ENCODE measurements around the gene UVRAG. TPM values are rescaled to one million over a fixed set of nuclear protein-coding genes. Genes with fewer than 3 reads are reported as not detected.

The UVRAG gene
- total RNA-seq, 1 experiment from 2014 or later, result 31.3 TPM

DNA sequence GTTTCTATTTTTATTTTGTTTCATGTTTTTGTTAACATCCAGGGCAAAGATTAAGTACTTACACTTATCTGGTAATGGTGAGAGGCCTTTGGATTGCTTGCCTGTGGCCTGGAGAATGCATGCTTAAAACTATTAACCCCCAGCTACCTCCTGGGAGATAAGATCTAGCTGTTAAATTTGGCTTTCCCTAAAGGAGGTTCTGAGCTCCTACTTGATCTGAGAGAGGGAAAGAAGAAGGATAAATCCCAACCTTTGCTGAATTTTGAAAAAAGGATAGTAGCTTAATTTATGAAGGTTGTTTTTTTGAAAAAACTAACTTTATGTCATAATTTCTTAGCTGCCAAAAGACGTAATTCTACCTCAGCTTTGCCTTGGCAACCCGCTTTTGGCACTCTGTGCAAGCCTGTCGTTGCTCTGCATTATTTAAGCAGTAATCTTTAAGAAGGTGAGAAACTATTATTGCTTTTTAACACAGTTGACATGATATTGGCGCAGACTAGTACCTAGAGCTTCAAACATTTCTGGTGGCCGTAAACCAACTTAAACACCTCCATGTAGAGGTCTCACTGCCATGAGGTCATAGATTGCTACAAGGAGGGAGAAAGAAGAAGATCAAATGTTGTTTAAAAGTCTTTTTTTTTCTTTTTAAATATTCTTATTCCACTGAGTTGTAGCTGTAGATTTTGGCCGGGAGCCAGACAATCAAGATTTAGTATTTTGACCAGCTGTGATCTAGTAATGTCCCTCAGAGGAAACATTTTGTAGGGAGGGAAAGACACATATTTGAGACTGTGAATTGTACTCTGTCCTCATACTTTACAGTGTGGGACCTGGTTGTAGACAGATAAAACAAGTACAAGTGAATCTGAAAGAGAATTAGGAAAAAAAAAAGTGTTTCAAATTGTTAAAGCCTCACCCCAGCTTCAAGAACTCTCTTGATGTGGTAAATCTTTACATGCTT is 316.9 kb downstream of the UVRAG start:
- no peaks in the 10 kb centered on the region for H3K36me3 ChIP-seq (ENCODE audit: control insufficient read depth, insufficient read depth, low read length)
- no peak for DNase-seq
- TF ChIP-seq, protein P1, sequence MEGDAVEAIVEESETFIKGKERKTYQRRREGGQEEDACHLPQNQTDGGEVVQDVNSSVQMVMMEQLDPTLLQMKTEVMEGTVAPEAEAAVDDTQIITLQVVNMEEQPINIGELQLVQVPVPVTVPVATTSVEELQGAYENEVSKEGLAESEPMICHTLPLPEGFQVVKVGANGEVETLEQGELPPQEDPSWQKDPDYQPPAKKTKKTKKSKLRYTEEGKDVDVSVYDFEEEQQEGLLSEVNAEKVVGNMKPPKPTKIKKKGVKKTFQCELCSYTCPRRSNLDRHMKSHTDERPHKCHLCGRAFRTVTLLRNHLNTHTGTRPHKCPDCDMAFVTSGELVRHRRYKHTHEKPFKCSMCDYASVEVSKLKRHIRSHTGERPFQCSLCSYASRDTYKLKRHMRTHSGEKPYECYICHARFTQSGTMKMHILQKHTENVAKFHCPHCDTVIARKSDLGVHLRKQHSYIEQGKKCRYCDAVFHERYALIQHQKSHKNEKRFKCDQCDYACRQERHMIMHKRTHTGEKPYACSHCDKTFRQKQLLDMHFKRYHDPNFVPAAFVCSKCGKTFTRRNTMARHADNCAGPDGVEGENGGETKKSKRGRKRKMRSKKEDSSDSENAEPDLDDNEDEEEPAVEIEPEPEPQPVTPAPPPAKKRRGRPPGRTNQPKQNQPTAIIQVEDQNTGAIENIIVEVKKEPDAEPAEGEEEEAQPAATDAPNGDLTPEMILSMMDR (IDR thresholded peaks at IDR 0.05; ENCODE audit: insufficient read depth in 1 of 2, low read depth in 1 of 2, low read length in 1 of 2, severe bottlenecking in 1 of 2, unreplicated experiment in 1 of 2), result no peak
- H3K9me3 Mint-ChIP-seq (ENCODE audit: unreplicated experiment), result no peaks in the 10 kb centered on the region
- no peak overlapping the region for H3K4me3 Mint-ChIP-seq (ENCODE audit: unreplicated experiment)
- no peak overlapping the region for H3K27ac Mint-ChIP-seq (ENCODE audit: unreplicated experiment)
- H3K4me3 ChIP-seq (ENCODE audit: low read depth, low read length), result no peak overlapping the region
- H3K9me3 ChIP-seq, result no peaks in the 10 kb centered on the region
- H3K27me3 Mint-ChIP-seq (ENCODE audit: insufficient read depth, unreplicated experiment), result no peaks in the 10 kb centered on the region
- no peaks in the 10 kb centered on the region for H3K27me3 ChIP-seq (replicated peaks; ENCODE audit: control insufficient read depth, insufficient read depth, low read length)
- no TSS peak for BruUV-seq (replicated peaks)
- CTCF ChIA-PET, result interaction anchor here (0.6 to 0.7 kb wide), 2 partner anchors 76 to 174 kb away, joined by 3 to 7 read pairs; no protein-coding TSS in a partner anchor
- POLR2A ChIA-PET, result no interaction called here
- H3K36me3 Mint-ChIP-seq (ENCODE audit: insufficient read depth, unreplicated experiment), result peaks cover 8% of the 10 kb centered on the region
- H3K4me1 Mint-ChIP-seq (ENCODE audit: low read depth, unreplicated experiment), result peaks cover 9% of the 10 kb centered on the region
- peaks cover 18% of the 10 kb centered on the region for H3K4me1 ChIP-seq
- intact Hi-C loops (cut with micrococcal nuclease; ENCODE audit: unreplicated experiment), result no loop called here

DNA sequence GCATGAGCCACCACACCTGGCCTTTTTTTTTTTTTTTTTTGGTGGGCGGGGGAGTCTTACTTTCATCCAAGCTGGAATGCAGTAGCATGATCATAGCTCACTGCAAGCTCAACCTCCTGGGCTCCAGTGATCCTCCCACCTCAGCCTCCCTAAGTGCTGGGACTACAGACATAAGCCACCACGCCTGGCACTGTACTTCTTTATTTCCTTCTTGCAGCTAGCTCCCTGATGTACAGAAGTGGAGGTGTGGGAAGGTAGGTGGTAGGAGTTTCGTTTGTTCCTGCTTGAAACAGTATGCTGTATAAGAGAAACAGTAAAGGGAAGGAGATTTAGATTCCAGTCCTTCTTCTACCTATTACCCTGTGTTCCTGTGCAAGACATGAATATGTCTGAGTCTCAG is 319.2 kb downstream of the UVRAG start:
- no peak overlapping the region for H3K27ac Mint-ChIP-seq (ENCODE audit: unreplicated experiment)
- H3K27me3 Mint-ChIP-seq (ENCODE audit: insufficient read depth, unreplicated experiment), result no peaks in the 10 kb centered on the region
- DNase-seq, result no peak
- peaks cover 4% of the 10 kb centered on the region for H3K36me3 Mint-ChIP-seq (ENCODE audit: insufficient read depth, unreplicated experiment)
- intact Hi-C loops (cut with micrococcal nuclease; ENCODE audit: unreplicated experiment), result no loop called here
- CTCF ChIA-PET, result no interaction called here
- BruUV-seq (replicated peaks), result no TSS peak
- peaks cover 9% of the 10 kb centered on the region for H3K4me1 Mint-ChIP-seq (ENCODE audit: low read depth, unreplicated experiment)
- H3K9me3 Mint-ChIP-seq (ENCODE audit: unreplicated experiment), result no peaks in the 10 kb centered on the region
- no peaks in the 10 kb centered on the region for H3K9me3 ChIP-seq
- POLR2A ChIA-PET, result interaction anchor here (0.5 kb wide), 1 partner anchor 283 kb away, joined by 3 read pairs; no protein-coding TSS in a partner anchor
- H3K36me3 ChIP-seq (ENCODE audit: control insufficient read depth, insufficient read depth, low read length), result no peaks in the 10 kb centered on the region
- TF ChIP-seq, protein P1 (IDR thresholded peaks at IDR 0.05; ENCODE audit: insufficient read depth in 1 of 2, low read depth in 1 of 2, low read length in 1 of 2, severe bottlenecking in 1 of 2, unreplicated experiment in 1 of 2), result no peak
- no peak overlapping the region for H3K4me3 Mint-ChIP-seq (ENCODE audit: unreplicated experiment)
- peaks cover 18% of the 10 kb centered on the region for H3K4me1 ChIP-seq
- no peak overlapping the region for H3K4me3 ChIP-seq (ENCODE audit: low read depth, low read length)
- no peaks in the 10 kb centered on the region for H3K27me3 ChIP-seq (replicated peaks; ENCODE audit: control insufficient read depth, insufficient read depth, low read length)

DNA sequence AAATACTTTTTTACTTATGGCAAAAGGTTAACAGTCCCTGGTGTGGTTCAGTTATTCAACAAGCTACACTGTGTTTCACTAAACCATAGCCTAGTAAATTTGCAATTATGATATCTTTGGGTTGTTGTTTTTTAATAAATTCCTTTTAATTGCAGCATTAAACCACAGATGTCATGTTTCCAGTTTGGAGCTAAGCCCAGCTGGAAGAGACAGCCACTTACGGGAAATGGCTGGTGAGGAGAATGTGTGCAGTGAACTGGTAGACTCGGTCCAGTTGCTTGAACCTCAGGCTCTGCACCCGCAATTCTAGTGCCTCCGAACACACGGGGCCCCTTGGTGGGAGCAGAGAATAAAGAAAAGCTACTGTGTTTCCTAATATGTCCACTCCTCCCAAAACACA is 320.5 kb downstream of the UVRAG start:
- H3K4me3 ChIP-seq (ENCODE audit: low read depth, low read length), result no peak overlapping the region
- ChIA-PET POLR2A (no interaction called here), CTCF (interaction anchor here (0.5 kb wide), 1 partner anchor 163 kb away, joined by 3 read pairs; no protein-coding TSS in a partner anchor)
- no peaks in the 10 kb centered on the region for H3K27me3 ChIP-seq (replicated peaks; ENCODE audit: control insufficient read depth, insufficient read depth, low read length)
- intact Hi-C loops (cut with micrococcal nuclease; ENCODE audit: unreplicated experiment), result no loop called here
- DNase-seq, result no peak
- peaks cover 7% of the 10 kb centered on the region for H3K4me1 ChIP-seq
- BruUV-seq (replicated peaks), result no TSS peak
- no peaks in the 10 kb centered on the region for H3K9me3 Mint-ChIP-seq (ENCODE audit: unreplicated experiment)
- no peaks in the 10 kb centered on the region for H3K4me1 Mint-ChIP-seq (ENCODE audit: low read depth, unreplicated experiment)
- no peak overlapping the region for H3K27ac Mint-ChIP-seq (ENCODE audit: unreplicated experiment)
- no peaks in the 10 kb centered on the region for H3K9me3 ChIP-seq
- H3K4me3 Mint-ChIP-seq (ENCODE audit: unreplicated experiment), result no peak overlapping the region
- peaks cover 4% of the 10 kb centered on the region for H3K36me3 Mint-ChIP-seq (ENCODE audit: insufficient read depth, unreplicated experiment)
- no peaks in the 10 kb centered on the region for H3K36me3 ChIP-seq (ENCODE audit: control insufficient read depth, insufficient read depth, low read length)
- no peaks in the 10 kb centered on the region for H3K27me3 Mint-ChIP-seq (ENCODE audit: insufficient read depth, unreplicated experiment)
- TF ChIP-seq, protein P1 (IDR thresholded peaks at IDR 0.05; ENCODE audit: insufficient read depth in 1 of 2, low read depth in 1 of 2, low read length in 1 of 2, severe bottlenecking in 1 of 2, unreplicated experiment in 1 of 2), result no peak

All from Caco-2 (cell line).